ENCODE measurements around the gene IL9. TPM values are rescaled to one million over a fixed set of nuclear protein-coding genes. Genes with fewer than 3 reads are reported as not detected.

IL9 gene
- total RNA-seq, 1 experiment from 2014 or later: not detected

DNA sequence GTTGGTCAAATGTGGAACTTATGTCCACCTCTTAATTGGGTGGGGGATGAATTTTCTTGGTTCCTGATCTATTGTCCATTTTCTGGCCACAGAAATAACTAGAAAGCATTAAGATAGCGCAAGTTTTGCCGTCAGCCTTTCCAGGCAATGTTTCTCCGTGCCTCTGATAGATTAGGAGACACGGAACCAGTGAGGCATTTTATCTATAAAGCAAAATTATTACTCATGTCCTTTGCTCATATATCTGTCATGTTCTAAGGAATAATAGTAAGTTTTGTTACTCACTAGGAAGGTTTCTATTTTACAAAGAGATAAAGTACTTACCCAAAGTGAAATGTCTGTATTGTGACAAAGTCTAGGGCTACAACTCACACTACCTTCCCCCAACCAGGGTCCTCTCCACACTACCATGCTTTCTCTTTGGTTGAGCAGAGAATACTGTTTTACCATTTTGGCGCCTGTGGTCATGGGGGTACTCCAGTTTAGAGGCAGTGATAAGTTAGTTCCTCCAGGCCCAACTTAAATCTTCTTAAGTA is 19.9 kb upstream of the IL9 start:
- no peak for TF ChIP-seq EZH2 (IDR thresholded peaks at IDR 0.05; ENCODE audit: borderline replicate concordance, low read depth, low read length, poor library complexity, severe bottlenecking)
- TF ChIP-seq, protein P1, sequence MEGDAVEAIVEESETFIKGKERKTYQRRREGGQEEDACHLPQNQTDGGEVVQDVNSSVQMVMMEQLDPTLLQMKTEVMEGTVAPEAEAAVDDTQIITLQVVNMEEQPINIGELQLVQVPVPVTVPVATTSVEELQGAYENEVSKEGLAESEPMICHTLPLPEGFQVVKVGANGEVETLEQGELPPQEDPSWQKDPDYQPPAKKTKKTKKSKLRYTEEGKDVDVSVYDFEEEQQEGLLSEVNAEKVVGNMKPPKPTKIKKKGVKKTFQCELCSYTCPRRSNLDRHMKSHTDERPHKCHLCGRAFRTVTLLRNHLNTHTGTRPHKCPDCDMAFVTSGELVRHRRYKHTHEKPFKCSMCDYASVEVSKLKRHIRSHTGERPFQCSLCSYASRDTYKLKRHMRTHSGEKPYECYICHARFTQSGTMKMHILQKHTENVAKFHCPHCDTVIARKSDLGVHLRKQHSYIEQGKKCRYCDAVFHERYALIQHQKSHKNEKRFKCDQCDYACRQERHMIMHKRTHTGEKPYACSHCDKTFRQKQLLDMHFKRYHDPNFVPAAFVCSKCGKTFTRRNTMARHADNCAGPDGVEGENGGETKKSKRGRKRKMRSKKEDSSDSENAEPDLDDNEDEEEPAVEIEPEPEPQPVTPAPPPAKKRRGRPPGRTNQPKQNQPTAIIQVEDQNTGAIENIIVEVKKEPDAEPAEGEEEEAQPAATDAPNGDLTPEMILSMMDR (conservative IDR thresholded peaks at IDR 0.05; ENCODE audit: low read depth, low read length): no peak
- H3K27me3 ChIP-seq (replicated peaks; ENCODE audit: insufficient read depth, low read depth, low read length, poor library complexity): peaks cover 98% of the 10 kb centered on the region
- no peaks in the 10 kb centered on the region for H3K9me3 ChIP-seq (ENCODE audit: low read depth, low read length, poor library complexity, severe bottlenecking)
- no peak for DNase-seq (ENCODE audit: low spot score)
- H3K4me3 ChIP-seq (ENCODE audit: low read depth, low read length, poor library complexity, severe bottlenecking): no peak overlapping the region
- H3K4me1 ChIP-seq (ENCODE audit: insufficient read depth, low read length, poor library complexity, severe bottlenecking): no peaks in the 10 kb centered on the region
- POLR2A ChIA-PET (ENCODE audit: low non-redundant PET): no interaction called here
- no TSS peak for BruUV-seq (replicated peaks)
- intact Hi-C loops (cut with micrococcal nuclease; ENCODE audit: unreplicated experiment): no loop called here
- CTCF ChIA-PET: no interaction called here
- H3K36me3 ChIP-seq (ENCODE audit: insufficient read depth, low read length, poor library complexity, severe bottlenecking): no peaks in the 10 kb centered on the region
- H3K27ac ChIP-seq (ENCODE audit: low read depth, low read length, poor library complexity, severe bottlenecking): no peak overlapping the region

DNA sequence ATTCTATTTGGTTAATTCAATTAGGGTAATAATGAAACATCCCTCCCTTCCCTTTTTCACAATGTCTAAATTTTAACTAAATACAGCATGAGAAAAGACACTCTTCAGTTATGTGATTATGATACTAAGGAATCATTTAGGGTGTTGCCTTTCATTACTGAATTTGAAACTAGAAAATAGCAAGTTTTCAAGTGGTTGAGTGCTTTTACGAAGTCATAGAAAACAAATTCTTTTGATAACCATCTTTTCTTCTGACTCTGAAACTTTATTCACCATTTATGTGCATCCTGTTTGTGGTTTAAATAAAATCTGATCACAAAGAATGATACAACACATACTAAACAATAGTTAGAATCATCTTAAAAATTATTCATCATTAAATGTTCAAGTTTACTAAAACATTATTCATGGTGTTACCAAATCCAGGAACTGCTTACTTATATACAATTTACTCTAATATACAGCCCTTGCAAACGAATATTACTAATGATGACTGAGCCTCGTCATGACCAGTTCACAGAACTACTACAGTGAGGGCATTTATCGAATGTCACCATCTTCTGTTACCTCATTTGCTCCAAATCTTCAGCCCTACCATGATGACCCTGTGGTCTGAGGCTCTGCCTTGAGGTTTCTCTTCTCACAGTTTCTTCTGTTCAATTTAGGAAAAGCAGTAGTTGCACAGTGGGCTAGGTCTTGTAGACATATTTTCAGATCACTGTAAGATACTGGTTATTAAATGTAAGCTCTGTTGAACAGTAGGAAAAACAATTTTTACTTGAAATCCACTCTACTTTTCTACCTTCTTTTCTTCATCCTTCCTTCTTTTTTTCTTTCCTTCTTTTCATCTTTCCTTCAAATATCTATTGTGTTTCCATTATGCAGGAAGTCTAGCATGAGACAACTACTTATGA is 18.3 kb upstream of the IL9 start:
- Histone ChIP-seq H3K4me3 (ENCODE audit: low read depth, low read length, poor library complexity, severe bottlenecking) (no peak overlapping the region), H3K36me3 (ENCODE audit: insufficient read depth, low read length, poor library complexity, severe bottlenecking) (no peaks in the 10 kb centered on the region), H3K9me3 (ENCODE audit: low read depth, low read length, poor library complexity, severe bottlenecking) (no peaks in the 10 kb centered on the region), H3K27ac (ENCODE audit: low read depth, low read length, poor library complexity, severe bottlenecking) (no peak overlapping the region), H3K27me3 (replicated peaks; ENCODE audit: insufficient read depth, low read depth, low read length, poor library complexity) (peaks cover 99% of the 10 kb centered on the region), H3K4me1 (ENCODE audit: insufficient read depth, low read length, poor library complexity, severe bottlenecking) (no peaks in the 10 kb centered on the region)
- intact Hi-C loops (cut with micrococcal nuclease; ENCODE audit: unreplicated experiment): no loop called here
- POLR2A ChIA-PET (ENCODE audit: low non-redundant PET): no interaction called here
- no peak for DNase-seq (ENCODE audit: low spot score)
- CTCF ChIA-PET: no interaction called here
- BruUV-seq (replicated peaks): no TSS peak
- no peak for TF ChIP-seq EZH2 (IDR thresholded peaks at IDR 0.05; ENCODE audit: borderline replicate concordance, low read depth, low read length, poor library complexity, severe bottlenecking)
- TF ChIP-seq, protein P1 (conservative IDR thresholded peaks at IDR 0.05; ENCODE audit: low read depth, low read length): no peak

DNA sequence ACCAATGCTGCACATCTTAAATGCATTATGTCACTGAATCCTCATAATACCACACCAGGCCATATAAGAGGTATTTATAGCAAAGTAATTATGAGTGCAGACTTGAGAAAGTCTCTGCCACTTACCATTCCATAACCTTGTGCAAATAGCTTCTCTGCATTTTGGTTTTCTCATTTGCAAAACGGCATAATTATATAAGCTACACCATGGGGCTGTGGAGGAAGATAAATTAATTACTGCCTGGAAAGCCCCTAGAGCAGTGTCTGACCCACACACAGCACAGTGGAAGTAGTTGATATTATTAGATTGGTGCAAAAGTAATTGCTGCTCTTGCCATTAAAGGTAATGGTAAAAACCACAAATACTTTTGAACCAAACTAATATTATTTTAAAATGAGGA is 9.5 kb upstream of the IL9 start:
- H3K4me1 ChIP-seq (ENCODE audit: insufficient read depth, low read length, poor library complexity, severe bottlenecking): no peaks in the 10 kb centered on the region
- no peaks in the 10 kb centered on the region for H3K36me3 ChIP-seq (ENCODE audit: insufficient read depth, low read length, poor library complexity, severe bottlenecking)
- intact Hi-C loops (cut with micrococcal nuclease; ENCODE audit: unreplicated experiment): no loop called here
- BruUV-seq (replicated peaks): no TSS peak
- no peaks in the 10 kb centered on the region for H3K9me3 ChIP-seq (ENCODE audit: low read depth, low read length, poor library complexity, severe bottlenecking)
- H3K27me3 ChIP-seq (replicated peaks; ENCODE audit: insufficient read depth, low read depth, low read length, poor library complexity): peaks cover 94% of the 10 kb centered on the region
- no peak overlapping the region for H3K4me3 ChIP-seq (ENCODE audit: low read depth, low read length, poor library complexity, severe bottlenecking)
- no peak for TF ChIP-seq EZH2 (IDR thresholded peaks at IDR 0.05; ENCODE audit: borderline replicate concordance, low read depth, low read length, poor library complexity, severe bottlenecking)
- TF ChIP-seq, protein P1 (conservative IDR thresholded peaks at IDR 0.05; ENCODE audit: low read depth, low read length): no peak
- no peak for DNase-seq (ENCODE audit: low spot score)
- CTCF ChIA-PET: no interaction called here
- POLR2A ChIA-PET (ENCODE audit: low non-redundant PET): no interaction called here
- no peak overlapping the region for H3K27ac ChIP-seq (ENCODE audit: low read depth, low read length, poor library complexity, severe bottlenecking)

Measured in A673 (cell line).